GM18505 (cell line): Measurements from ENCODE around the gene CNDP1.

Experiments
- ATAC-seq: cut with Tn5 transposase; IDR thresholded peaks from one replicate; pipeline ENCODE4 v1.9.1; 2021; ENCODE audit not compliant: unreplicated experiment
- POLR2A ChIP-seq: IDR thresholded peaks from 4 replicates; pipeline ENCODE4 v1.6.1; 2011; ENCODE audit warnings: borderline replicate concordance; ENCODE audit not compliant: insufficient read depth, insufficient read length; ENCODE audit errors: extremely low read depth

CNDP1 gene

DNA sequence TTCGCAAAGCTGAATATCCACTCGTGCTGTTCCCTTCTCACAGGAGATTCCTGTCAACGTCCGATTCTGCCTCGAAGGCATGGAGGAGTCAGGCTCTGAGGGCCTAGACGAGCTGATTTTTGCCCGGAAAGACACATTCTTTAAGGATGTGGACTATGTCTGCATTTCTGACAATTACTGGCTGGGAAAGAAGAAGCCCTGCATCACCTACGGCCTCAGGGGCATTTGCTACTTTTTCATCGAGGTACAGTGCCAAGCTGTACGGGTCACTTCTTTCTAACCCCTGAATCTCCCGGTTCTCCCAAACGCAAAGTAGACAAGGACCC lies 23.6 kb upstream of the CNDP1 start:
- ATAC-seq: no peak
- no peak for TF ChIP-seq POLR2A

DNA sequence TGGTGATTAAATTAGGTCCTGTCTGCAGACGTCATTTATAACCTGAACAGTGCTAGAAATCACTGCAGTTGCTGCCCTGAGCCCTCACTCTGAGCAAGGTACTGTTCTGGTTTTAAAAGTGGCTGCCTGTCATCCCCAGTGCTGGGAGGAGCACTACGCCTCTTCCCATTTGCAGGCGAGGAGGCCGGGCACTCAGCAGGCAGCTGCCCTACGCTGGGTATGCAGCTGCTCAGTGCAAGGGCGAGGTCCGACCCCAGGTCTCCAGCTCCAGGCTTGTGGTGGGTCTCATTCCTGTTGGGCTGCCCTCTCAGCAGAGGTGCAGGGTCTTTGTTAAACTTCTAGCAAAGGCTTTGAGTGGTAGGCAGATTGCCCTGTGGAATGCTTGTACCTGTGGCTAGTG lies 22.5 kb upstream of the CNDP1 start:
- no peak for TF ChIP-seq POLR2A
- no peak for ATAC-seq

DNA sequence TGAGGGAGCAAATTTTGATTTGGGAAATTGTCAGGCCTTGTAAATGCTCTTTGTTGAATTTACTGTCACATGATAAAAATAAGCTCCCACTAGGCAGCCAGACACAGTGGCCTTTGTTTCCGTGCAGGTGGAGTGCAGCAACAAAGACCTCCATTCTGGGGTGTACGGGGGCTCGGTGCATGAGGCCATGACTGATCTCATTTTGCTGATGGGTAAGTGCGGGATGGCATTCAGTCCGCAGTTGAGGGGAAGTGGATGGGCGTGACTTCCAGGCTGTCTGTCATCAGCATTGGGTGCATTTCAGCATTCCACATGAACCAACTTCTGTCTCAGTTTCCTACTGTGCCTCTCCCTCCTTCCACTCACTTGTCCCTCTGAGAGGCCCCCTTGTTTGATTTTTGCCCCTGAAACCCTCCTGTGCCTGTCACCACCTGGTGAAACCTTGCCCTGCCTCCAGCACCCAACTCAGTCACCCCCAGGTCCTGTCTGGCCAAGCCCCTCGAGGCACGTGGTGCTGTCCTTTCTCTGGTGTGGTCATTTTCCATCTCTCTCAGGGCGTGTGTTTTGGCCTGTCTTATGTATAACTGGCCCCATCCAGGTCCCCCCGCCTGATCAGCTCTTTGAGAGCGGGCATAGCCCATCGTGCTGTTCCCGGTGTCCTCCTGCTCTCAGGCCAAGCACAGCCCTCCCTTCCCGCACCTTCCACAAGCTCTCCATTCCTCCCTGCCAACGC lies 21.8 kb upstream of the CNDP1 start:
- TF ChIP-seq POLR2A: no peak
- no peak for ATAC-seq

DNA sequence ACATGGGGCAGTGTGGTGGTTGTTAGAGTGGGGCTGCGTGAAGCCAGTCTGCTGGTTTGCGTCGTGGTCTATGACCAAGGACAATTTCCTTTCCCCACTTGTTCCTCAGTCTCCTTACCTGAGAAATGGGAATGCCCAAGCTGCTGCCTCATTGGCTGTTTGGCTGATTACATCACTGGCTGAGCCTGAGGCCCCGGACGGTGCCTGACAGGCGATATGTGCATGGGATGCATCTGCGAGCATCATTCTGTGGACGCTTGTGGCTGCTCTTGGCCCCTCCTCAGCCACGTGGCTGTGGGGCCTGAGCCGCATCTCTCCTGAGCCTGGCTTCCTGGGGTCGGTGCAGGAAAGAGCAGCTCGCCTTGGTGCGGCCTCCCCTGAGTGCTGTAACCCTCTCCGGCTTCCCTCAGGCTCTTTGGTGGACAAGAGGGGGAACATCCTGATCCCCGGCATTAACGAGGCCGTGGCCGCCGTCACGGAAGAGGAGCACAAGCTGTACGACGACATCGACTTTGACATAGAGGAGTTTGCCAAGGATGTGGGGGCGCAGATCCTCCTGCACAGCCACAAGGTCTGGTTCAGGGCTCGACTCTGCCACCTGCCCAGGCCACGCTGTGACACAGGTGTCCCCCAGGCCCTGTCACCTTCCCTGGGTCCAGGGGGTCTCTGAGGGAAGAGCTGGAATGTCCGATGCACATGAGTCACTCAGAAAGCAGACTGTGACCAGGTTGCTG lies 21.0 kb upstream of the CNDP1 start:
- no peak for ATAC-seq
- TF ChIP-seq POLR2A: no peak

DNA sequence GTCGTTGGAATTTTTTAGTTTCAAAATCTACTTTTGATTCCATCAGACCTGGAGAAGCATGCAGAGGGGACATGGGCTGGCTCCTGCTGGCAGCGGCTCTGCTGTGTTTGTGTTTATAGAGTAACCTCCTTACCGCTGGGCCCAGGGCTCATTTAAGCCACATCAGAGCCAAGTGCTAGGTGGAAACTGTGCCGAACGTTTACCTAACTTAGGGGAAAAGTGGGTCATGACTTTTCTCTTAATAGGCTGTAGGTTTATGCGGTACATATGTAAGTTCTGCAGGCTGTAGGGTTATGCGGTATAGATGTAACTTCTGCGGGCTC lies 20.5 kb upstream of the CNDP1 start:
- no peak for TF ChIP-seq POLR2A
- no peak for ATAC-seq

DNA sequence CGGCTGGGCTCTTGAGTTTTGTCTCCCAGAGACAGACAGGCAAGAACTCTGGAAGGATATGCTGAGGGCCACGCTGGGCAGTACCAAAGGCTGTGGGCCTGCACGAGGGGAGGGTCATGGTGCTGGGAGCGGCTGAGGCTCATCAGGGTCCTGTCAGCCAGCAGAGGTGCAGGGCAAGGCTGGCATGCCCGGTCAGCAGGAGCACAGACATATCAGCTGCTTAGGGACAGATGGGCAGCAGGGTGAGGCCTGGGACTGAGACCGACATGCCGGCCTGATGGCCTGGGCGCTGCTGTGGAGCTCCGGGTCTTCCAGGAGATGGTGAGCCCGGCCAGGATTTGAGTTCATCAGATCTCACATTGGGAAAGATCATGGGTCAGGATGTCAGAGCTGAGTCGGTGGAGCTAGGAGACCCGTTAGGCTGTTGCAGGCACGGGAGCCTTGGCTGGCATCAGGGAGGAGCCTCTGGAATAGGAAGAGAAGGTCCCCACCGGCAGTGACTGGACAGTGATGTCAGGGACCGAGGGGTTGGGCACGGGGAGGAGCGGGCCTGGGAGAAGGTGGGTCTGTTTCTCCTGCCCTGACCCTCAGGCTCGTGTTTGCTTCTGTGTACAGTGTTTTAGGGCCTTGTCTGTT lies 19.3 kb upstream of the CNDP1 start:
- TF ChIP-seq POLR2A: no peak
- ATAC-seq: no peak

DNA sequence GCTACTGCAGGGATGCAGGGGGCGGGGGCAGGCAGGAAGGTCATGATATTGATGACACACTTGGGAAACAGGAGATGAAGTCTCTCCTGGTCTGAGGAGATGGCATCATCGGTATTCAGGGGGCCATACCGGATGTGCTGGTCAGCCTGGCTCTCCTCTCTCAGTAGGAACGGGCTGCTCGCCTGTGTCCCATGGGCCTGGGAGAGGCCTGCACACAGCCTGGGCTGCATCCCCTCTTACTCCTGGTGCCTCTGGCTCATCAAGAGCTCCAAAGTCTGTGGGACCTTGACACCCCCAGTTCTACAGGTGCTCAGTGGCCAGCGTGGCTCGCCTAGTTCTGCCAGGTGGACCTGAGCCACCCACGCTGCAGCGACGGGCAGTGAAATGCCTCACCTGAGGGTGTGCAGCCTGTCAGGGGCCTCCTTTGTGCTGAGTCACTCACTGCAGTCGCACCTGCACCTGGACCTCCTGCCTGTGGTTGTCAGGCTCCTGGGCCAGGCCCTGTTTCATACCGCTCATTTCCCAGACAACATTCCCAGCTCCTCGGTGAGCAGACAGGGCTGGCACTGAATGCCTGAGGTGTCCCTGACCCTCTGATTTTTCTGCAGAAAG lies 18.6 kb upstream of the CNDP1 start:
- no peak for TF ChIP-seq POLR2A
- no peak for ATAC-seq

DNA sequence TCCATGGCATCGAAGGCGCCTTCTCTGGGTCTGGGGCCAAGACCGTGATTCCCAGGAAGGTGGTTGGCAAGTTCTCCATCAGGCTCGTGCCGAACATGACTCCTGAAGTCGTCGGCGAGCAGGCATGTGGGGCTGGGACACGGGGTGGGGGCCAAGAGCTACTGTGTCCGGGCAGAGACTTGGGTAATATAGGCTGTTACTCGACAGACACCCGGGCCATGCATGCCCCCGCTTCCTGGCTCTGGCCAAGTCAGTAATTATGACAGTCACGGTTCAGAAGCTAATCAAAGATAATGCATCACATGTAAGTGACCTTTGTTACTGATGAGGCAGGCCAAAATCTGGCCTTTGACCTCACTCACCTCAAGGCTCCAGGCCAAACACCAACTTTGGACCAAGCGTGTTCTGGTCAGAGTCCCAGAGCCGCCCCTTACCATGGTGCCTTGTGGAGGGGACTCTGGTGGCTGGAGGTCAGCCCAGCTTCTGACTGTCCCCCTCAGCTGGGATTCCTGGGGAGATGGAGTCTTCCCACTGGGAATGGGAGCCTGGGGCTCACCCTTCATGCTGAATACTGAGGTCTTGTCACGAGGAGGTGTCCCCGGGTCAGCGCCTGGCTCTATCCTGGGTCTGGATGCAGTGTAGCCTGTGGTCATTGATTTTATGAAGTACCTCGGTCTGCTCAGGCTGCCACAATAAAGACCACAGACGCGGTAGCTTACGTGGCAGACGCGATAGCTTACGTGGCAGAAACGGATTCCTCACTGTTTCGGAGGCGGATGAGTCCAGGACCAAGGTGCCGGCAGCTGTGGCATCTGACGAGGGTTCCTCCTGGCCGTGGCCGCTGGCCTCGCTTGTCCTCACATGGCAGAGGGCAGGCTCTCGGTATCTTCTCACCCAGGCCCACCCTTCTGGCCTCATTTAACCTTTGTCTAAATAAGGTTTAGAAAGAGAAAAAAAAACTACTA lies 17.7 kb upstream of the CNDP1 start:
- TF ChIP-seq POLR2A: no peak
- no peak for ATAC-seq

DNA sequence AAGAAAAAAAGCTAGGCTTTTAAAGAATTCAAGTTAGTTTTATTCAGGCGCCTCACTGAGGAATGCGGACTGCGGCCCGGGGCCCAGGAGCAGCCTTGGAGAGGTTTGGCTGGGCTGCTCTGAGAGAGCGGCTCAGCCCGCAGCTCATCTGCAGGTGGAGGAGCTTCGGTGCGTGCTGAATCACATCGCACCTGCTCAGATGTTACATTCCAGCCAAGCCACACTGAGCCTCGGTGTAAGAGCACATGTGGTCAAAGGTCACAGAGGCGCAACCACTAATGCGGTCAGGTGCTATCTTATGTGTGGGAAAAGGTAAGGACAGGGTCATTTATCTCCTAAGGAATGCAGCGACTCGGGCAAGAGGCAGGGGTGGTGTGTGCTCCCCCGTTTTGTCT lies 17.1 kb upstream of the CNDP1 start:
- no peak for TF ChIP-seq POLR2A
- ATAC-seq: no peak

DNA sequence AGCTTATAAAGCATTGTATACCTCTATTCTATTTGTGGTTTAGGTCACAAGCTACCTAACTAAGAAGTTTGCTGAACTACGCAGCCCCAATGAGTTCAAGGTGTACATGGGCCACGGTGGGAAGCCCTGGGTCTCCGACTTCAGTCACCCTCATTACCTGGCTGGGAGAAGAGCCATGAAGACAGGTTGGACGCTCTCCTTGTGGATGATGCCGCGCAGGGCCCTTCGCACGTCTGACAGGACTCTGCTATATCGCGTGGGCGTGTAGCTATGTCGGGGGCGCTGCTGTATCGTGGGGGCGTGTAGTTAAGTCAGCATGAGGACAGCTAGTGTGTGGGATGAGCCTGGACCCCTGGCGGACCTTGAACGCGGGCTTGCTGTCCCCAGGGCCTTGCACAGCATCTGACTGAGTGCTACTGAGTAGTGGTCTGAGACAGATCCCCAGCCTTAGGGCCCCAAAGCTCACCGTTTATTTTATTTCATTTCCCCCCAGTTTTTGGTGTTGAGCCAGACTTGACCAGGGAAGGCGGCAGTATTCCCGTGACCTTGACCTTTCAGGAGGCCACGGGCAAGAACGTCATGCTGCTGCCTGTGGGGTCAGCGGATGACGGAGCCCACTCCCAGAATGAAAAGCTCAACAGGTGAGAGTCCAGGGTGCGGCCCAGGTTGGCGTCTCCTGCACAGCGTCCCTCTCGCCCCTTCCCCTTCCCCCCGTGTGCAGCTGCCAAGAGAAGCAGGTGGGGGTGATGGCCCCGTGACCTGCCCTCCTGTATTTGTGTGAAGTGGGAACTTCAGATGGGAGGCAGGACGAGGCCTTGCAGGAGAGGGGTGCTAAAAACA lies 15.6 kb upstream of the CNDP1 start:
- no peak for ATAC-seq
- TF ChIP-seq POLR2A: no peak

DNA sequence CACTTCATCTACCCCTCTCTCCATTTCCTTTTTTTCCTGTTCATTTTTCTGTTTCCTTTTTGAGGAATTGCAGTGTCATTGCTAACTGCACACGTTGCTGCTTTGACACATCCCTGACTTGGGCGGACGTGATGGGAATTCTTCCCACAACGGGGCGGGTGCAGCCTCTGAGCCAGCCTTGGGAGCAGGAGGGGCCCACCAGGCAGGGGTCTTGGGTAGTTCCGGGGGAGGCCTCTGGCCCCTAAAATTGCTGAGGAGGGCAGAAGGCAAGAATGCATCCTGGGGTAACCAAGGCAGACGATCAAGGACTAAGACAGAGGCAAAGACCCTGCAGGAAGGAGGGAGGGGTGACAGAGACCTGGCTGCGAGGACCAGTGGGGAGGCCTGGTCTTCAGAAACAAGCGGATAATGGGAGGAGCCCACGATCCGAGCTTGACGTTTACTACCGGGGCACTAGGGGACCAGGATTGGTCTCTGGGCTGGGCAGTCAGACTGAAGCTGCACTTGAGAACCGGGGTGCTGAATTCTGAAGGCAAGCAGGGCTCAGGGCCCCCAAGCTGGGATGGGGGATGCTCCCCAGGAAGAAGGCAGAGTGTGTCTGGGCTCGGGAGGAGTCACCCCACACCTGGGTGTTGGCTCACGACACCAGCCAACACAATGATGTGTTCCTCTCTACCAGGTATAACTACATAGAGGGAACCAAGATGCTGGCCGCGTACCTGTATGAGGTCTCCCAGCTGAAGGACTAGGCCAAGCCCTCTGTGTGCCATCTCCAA lies 14.8 kb upstream of the CNDP1 start:
- ATAC-seq: no peak

More for the DNA sequence above, 14.8 kb upstream of the CNDP1 start:
- no peak for TF ChIP-seq POLR2A
